Measurements from ENCODE around the gene ADAMTS7. TPM values are rescaled to one million over a fixed set of nuclear protein-coding genes. Genes with fewer than 3 reads are reported as not detected.
"Not testable (repeated sequence)": the region's sequence is repeated elsewhere in the genome, so short reads cannot be mapped to it uniquely, and the experiment has no call there.

The ADAMTS7 gene
- total RNA-seq, 1 experiment from 2014 or later, result 4.2 TPM

GRCh38 chr15:78771020-78771419 is 40.2 kb downstream of the ADAMTS7 start:
- H2AFZ ChIP-seq (ENCODE audit: low read length); H3K27ac ChIP-seq (ENCODE audit: low read length); H3K79me2 ChIP-seq (ENCODE audit: low read length); H4K20me1 ChIP-seq (ENCODE audit: low read length); H3F3A ChIP-seq (ENCODE audit: low read length, unreplicated experiment); H3K4me3 ChIP-seq (ENCODE audit: low read length); H3K9me3 ChIP-seq (ENCODE audit: low read length); BruUV-seq (replicated peaks); H3K9ac ChIP-seq (ENCODE audit: low read length); H3K9me2 ChIP-seq (replicated peaks; ENCODE audit: low read length); H3K4me2 ChIP-seq (ENCODE audit: low read length); H3K36me3 ChIP-seq (ENCODE audit: low read depth, low read length); H3K27me3 ChIP-seq (ENCODE audit: low read length); ATAC-seq; DNase-seq; H3K4me1 ChIP-seq (ENCODE audit: insufficient read depth, low read length); CTCF ChIA-PET; POLR2A ChIA-PET (ENCODE audit: unreplicated experiment); intact Hi-C loops (cut with micrococcal nuclease): not testable (repeated sequence)

GRCh38 chr15:78769473-78770225 is 41.6 kb downstream of the ADAMTS7 start:
- intact Hi-C loops (cut with micrococcal nuclease); DNase-seq; H4K20me1 ChIP-seq (ENCODE audit: low read length); BruUV-seq (replicated peaks); H3K79me2 ChIP-seq (ENCODE audit: low read length); H3F3A ChIP-seq (ENCODE audit: low read length, unreplicated experiment); H2AFZ ChIP-seq (ENCODE audit: low read length); H3K4me2 ChIP-seq (ENCODE audit: low read length); ATAC-seq; H3K27ac ChIP-seq (ENCODE audit: low read length); H3K4me3 ChIP-seq (ENCODE audit: low read length); H3K9ac ChIP-seq (ENCODE audit: low read length); H3K9me3 ChIP-seq (ENCODE audit: low read length); H3K4me1 ChIP-seq (ENCODE audit: insufficient read depth, low read length); H3K9me2 ChIP-seq (replicated peaks; ENCODE audit: low read length); H3K27me3 ChIP-seq (ENCODE audit: low read length); POLR2A ChIA-PET (ENCODE audit: unreplicated experiment); H3K36me3 ChIP-seq (ENCODE audit: low read depth, low read length); CTCF ChIA-PET: not testable (repeated sequence)

GRCh38 chr15:78768531-78769408 is 42.5 kb downstream of the ADAMTS7 start:
- CTCF ChIA-PET, result no interaction called here

More at GRCh38 chr15:78768531-78769408, 42.5 kb downstream of the ADAMTS7 start:
- intact Hi-C loops (cut with micrococcal nuclease), result no loop called here
- no peaks in the 10 kb centered on the region for H3K4me1 ChIP-seq (ENCODE audit: insufficient read depth, low read length)
- no peak overlapping the region for H3K27ac ChIP-seq (ENCODE audit: low read length)
- no peak overlapping the region for H2AFZ ChIP-seq (ENCODE audit: low read length)
- ATAC-seq (no peak), DNase-seq (no peak)
- no peaks in the 10 kb centered on the region for H3K36me3 ChIP-seq (ENCODE audit: low read depth, low read length)
- no peaks in the 10 kb centered on the region for H3K9me2 ChIP-seq (replicated peaks; ENCODE audit: low read length)
- no TSS peak for BruUV-seq (replicated peaks)
- no peaks in the 10 kb centered on the region for H3K9me3 ChIP-seq (ENCODE audit: low read length)
- no peak overlapping the region for H3K9ac ChIP-seq (ENCODE audit: low read length)
- H3K79me2 ChIP-seq (ENCODE audit: low read length), result no peaks in the 10 kb centered on the region
- POLR2A ChIA-PET (ENCODE audit: unreplicated experiment), result no interaction called here
- TF ChIP-seq EZH2 (IDR thresholded peaks at IDR 0.05; ENCODE audit: low read length, unreplicated experiment) (no peak), EZH2phosphoT487 (IDR thresholded peaks at IDR 0.05; ENCODE audit: borderline replicate concordance, low read length) (no peak), CTCF (conservative IDR thresholded peaks at IDR 0.05; ENCODE audit: low read depth, low read length) (no peak)
- no peaks in the 10 kb centered on the region for H4K20me1 ChIP-seq (ENCODE audit: low read length)
- no peak overlapping the region for H3K4me2 ChIP-seq (ENCODE audit: low read length)
- H3K4me3 ChIP-seq (ENCODE audit: low read length), result no peak overlapping the region
- H3K27me3 ChIP-seq (ENCODE audit: low read length), result no peaks in the 10 kb centered on the region
- no peaks in the 10 kb centered on the region for H3F3A ChIP-seq (ENCODE audit: low read length, unreplicated experiment)

All from PC-3 (cell line).